ENCODE results near the gene WNT8A. TPM values are rescaled to one million over a fixed set of nuclear protein-coding genes. Genes with fewer than 3 reads are reported as not detected.

The WNT8A gene
- total and polyA plus RNA-seq, 9 donors = 0.08 to 0.36 TPM; not detected in 7

GRCh38 chr5:138109463-138110265 lies 25.8 kb downstream of the WNT8A start:
- H3K27me3 ChIP-seq (ENCODE audit: control insufficient read depth, insufficient read depth, low read length) = peaks cover 2% of the 10 kb centered on the region
- H3K27ac ChIP-seq (ENCODE audit: low read length) = no peak overlapping the region
- H3K9me3 ChIP-seq (replicated peaks; ENCODE audit: control insufficient read depth, low read depth, low read length) = no peaks in the 10 kb centered on the region
- no peaks in the 10 kb centered on the region for H3K4me1 ChIP-seq (ENCODE audit: control insufficient read depth, insufficient read depth, low read length)
- H3K4me3 ChIP-seq (ENCODE audit: low read length) = no peak overlapping the region
- DNase-seq = no peak
- WGBS (ENCODE audit: insufficient coverage) = no CpG with 5 or more reads among the region's 1 CpG
- no peaks in the 10 kb centered on the region for H3K36me3 ChIP-seq (ENCODE audit: control insufficient read depth, insufficient read depth, low read length)

DNA sequence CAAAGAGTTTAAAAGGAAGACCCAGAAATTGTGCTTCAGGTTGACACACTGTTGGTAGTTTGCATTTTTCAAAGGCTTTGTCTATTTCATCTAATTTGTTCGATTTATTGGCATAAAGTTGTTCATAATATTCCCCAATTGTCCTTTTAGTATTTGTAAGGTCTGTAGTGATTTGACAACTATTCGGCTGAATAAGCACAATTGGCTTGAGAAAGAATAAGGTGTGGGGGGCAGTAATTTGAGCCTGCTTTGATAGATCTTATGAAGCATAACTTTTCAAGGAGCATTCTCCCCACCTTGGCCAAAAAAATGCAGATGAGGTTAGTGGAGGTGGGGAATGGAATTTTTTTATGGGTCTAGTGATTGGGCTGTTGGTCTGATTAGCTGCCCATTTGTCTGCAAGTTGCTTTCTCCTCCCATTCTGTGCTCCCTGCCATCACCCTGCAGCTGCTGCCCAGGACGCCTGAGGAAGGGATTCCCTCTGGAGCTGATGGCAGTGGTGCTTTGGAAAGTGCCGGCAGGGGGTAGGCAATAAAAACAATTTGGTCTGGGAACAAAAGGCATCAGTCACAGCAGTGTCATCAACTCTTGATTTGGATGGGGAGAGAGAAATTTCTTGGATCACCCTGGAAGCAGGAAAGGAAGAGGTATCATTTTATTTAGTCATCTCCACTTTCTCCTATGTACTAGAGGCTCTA lies 26.6 kb downstream of the WNT8A start:
- H3K4me1 ChIP-seq (ENCODE audit: control insufficient read depth, insufficient read depth, low read length) = no peaks in the 10 kb centered on the region
- H3K4me3 ChIP-seq (ENCODE audit: low read length) = no peak overlapping the region
- H3K36me3 ChIP-seq (ENCODE audit: control insufficient read depth, insufficient read depth, low read length) = no peaks in the 10 kb centered on the region
- WGBS (ENCODE audit: insufficient coverage) = 11% methylated on average over 1 of the region's 4 CpGs
- no peaks in the 10 kb centered on the region for H3K9me3 ChIP-seq (replicated peaks; ENCODE audit: control insufficient read depth, low read depth, low read length)
- no peak overlapping the region for H3K27ac ChIP-seq (ENCODE audit: low read length)
- H3K27me3 ChIP-seq (ENCODE audit: control insufficient read depth, insufficient read depth, low read length) = peaks cover 2% of the 10 kb centered on the region
- DNase-seq = no peak

- 85% methylated on average over 4 of the region's 4 CpGs for WGBS (ENCODE audit: insufficient coverage)
- no peaks in the 10 kb centered on the region for H3K36me3 ChIP-seq (ENCODE audit: control insufficient read depth, insufficient read depth, low read length)
- H3K4me1 ChIP-seq (ENCODE audit: control insufficient read depth, insufficient read depth, low read length) = no peaks in the 10 kb centered on the region
- no peak for DNase-seq
- H3K27ac ChIP-seq (ENCODE audit: low read length) = no peak overlapping the region
- H3K27me3 ChIP-seq (ENCODE audit: control insufficient read depth, insufficient read depth, low read length) = peaks cover 2% of the 10 kb centered on the region
- no peaks in the 10 kb centered on the region for H3K9me3 ChIP-seq (replicated peaks; ENCODE audit: control insufficient read depth, low read depth, low read length)
- H3K4me3 ChIP-seq (ENCODE audit: low read length) = no peak overlapping the region
These were observed 27.3 kb downstream of the WNT8A start for GRCh38 chr5:138111181-138111580.

- Histone ChIP-seq H3K27ac (ENCODE audit: low read length) (no peak overlapping the region), H3K27me3 (ENCODE audit: control insufficient read depth, insufficient read depth, low read length) (peaks cover 2% of the 10 kb centered on the region), H3K4me1 (ENCODE audit: control insufficient read depth, insufficient read depth, low read length) (no peaks in the 10 kb centered on the region), H3K36me3 (ENCODE audit: control insufficient read depth, insufficient read depth, low read length) (no peaks in the 10 kb centered on the region), H3K4me3 (ENCODE audit: low read length) (no peak overlapping the region), H3K9me3 (replicated peaks; ENCODE audit: control insufficient read depth, low read depth, low read length) (no peaks in the 10 kb centered on the region)
- DNase-seq = no peak
- no CpG with 5 or more reads among the region's 1 CpG for WGBS (ENCODE audit: insufficient coverage)
These were observed 28.1 kb downstream of the WNT8A start for GRCh38 chr5:138111937-138112336.

DNA sequence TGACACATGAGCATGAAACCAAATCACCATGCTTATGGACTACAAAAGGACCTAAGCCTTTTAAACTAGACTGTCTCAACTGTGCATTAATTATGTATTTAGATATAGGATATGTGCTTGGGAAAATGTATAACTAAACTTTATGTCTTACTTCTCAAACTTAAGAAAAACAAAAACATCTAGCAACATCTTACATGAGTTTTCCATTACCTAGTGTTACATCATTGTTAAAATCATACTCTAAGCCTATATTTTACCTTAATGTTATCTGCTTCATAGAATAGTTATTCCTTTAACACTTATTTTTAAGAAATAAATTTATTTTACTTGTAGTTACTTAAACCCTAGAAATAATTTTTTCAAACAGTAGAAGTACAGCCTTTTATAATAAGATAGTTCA lies 31.4 kb downstream of the WNT8A start:
- H3K27me3 ChIP-seq (ENCODE audit: control insufficient read depth, insufficient read depth, low read length) = peaks cover 2% of the 10 kb centered on the region
- DNase-seq = no peak

GRCh38 chr5:138128334-138128733 lies 44.5 kb downstream of the WNT8A start:
- Histone ChIP-seq H3K9me3 (replicated peaks; ENCODE audit: control insufficient read depth, low read depth, low read length) (no peaks in the 10 kb centered on the region), H3K4me3 (ENCODE audit: low read length) (no peak overlapping the region), H3K27ac (ENCODE audit: low read length) (no peak overlapping the region), H3K27me3 (ENCODE audit: control insufficient read depth, insufficient read depth, low read length) (no peaks in the 10 kb centered on the region), H3K36me3 (ENCODE audit: control insufficient read depth, insufficient read depth, low read length) (no peaks in the 10 kb centered on the region), H3K4me1 (ENCODE audit: control insufficient read depth, insufficient read depth, low read length) (peaks cover 2% of the 10 kb centered on the region)
- DNase-seq = no peak
- 13% methylated on average over 2 of the region's 5 CpGs for WGBS (ENCODE audit: insufficient coverage)

More for the DNA sequence above, 31.4 kb downstream of the WNT8A start:
- H3K9me3 ChIP-seq (replicated peaks; ENCODE audit: control insufficient read depth, low read depth, low read length) = no peaks in the 10 kb centered on the region
- no peak overlapping the region for H3K4me3 ChIP-seq (ENCODE audit: low read length)
- no peaks in the 10 kb centered on the region for H3K4me1 ChIP-seq (ENCODE audit: control insufficient read depth, insufficient read depth, low read length)
- no peak overlapping the region for H3K27ac ChIP-seq (ENCODE audit: low read length)
- no peaks in the 10 kb centered on the region for H3K36me3 ChIP-seq (ENCODE audit: control insufficient read depth, insufficient read depth, low read length)

DNA sequence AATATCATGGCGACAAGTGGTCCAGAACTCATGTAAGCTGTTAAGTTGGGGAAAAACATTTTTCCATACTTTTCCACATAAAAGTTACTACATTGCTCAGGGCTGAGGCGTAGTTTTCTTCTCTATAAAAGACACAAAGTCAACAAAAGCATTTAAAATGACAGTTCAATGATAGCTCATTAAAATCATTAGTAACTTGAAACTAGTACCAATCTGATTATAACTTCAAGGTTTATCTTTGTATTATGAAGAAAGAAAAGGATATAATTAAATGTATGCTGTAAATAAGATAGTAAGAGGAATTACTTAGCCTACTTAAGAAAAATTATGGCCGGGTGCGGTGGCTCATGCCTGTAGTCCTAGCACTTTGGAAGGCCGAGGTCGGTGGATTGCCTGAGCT lies 45.5 kb downstream of the WNT8A start:
- no peak for DNase-seq
- peaks cover 2% of the 10 kb centered on the region for H3K4me1 ChIP-seq (ENCODE audit: control insufficient read depth, insufficient read depth, low read length)
- no peak overlapping the region for H3K27ac ChIP-seq (ENCODE audit: low read length)
- no peaks in the 10 kb centered on the region for H3K9me3 ChIP-seq (replicated peaks; ENCODE audit: control insufficient read depth, low read depth, low read length)
- no peak overlapping the region for H3K4me3 ChIP-seq (ENCODE audit: low read length)
- 88% methylated on average over 4 of the region's 6 CpGs for WGBS (ENCODE audit: insufficient coverage)
- no peaks in the 10 kb centered on the region for H3K36me3 ChIP-seq (ENCODE audit: control insufficient read depth, insufficient read depth, low read length)
- no peaks in the 10 kb centered on the region for H3K27me3 ChIP-seq (ENCODE audit: control insufficient read depth, insufficient read depth, low read length)

GRCh38 chr5:138132543-138132942 lies 48.7 kb downstream of the WNT8A start:
- no peaks in the 10 kb centered on the region for H3K9me3 ChIP-seq (replicated peaks; ENCODE audit: control insufficient read depth, low read depth, low read length)
- H3K27me3 ChIP-seq (ENCODE audit: control insufficient read depth, insufficient read depth, low read length) = no peaks in the 10 kb centered on the region
- no peak for DNase-seq
- H3K27ac ChIP-seq (ENCODE audit: low read length) = no peak overlapping the region
- H3K36me3 ChIP-seq (ENCODE audit: control insufficient read depth, insufficient read depth, low read length) = no peaks in the 10 kb centered on the region
- peaks cover 2% of the 10 kb centered on the region for H3K4me1 ChIP-seq (ENCODE audit: control insufficient read depth, insufficient read depth, low read length)
- 92% methylated on average over 4 of the region's 7 CpGs for WGBS (ENCODE audit: insufficient coverage)
- no peak overlapping the region for H3K4me3 ChIP-seq (ENCODE audit: low read length)

- Histone ChIP-seq H3K27ac (ENCODE audit: low read length) (no peak within 1 kb of the TSS), H3K4me1 (ENCODE audit: control insufficient read depth, insufficient read depth, low read length) (peaks cover 3% of the 10 kb centered on the region), H3K36me3 (ENCODE audit: control insufficient read depth, insufficient read depth, low read length) (no peaks in the 10 kb centered on the region), H3K9me3 (replicated peaks; ENCODE audit: control insufficient read depth, low read depth, low read length) (no peaks in the 10 kb centered on the region), H3K4me3 (ENCODE audit: low read length) (peak within 1 kb of the TSS; percentile 54), H3K27me3 (ENCODE audit: control insufficient read depth, insufficient read depth, low read length) (no peaks in the 10 kb centered on the region)
- WGBS (ENCODE audit: insufficient coverage) = 2% methylated on average over 15 of the region's 31 CpGs
- peak; percentile 74 for DNase-seq
These were observed 55.3 kb downstream of the WNT8A start, which contains the start of gene NME5 for GRCh38 chr5:138138949-138139780. Gene NME5, minus strand, starts transcription at chr5:138139428. Its CDS starts 648 bp downstream, at chr5:138138780.

GRCh38 chr5:138139781-138140090 lies 55.9 kb downstream of the WNT8A start:
- Histone ChIP-seq H3K9me3 (replicated peaks; ENCODE audit: control insufficient read depth, low read depth, low read length) (no peaks in the 10 kb centered on the region), H3K36me3 (ENCODE audit: control insufficient read depth, insufficient read depth, low read length) (no peaks in the 10 kb centered on the region), H3K4me3 (ENCODE audit: low read length) (no peak overlapping the region), H3K4me1 (ENCODE audit: control insufficient read depth, insufficient read depth, low read length) (peaks cover 3% of the 10 kb centered on the region), H3K27ac (ENCODE audit: low read length) (no peak overlapping the region), H3K27me3 (ENCODE audit: control insufficient read depth, insufficient read depth, low read length) (no peaks in the 10 kb centered on the region)
- no peak for DNase-seq
- WGBS (ENCODE audit: insufficient coverage) = no CpG with 5 or more reads among the region's 3 CpGs

All from muscle of leg (tissue), 11 donors.